IMR-90 (cell line): Measurements from ENCODE around the gene SNX6. TPM values are rescaled to one million over a fixed set of nuclear protein-coding genes. Genes with fewer than 3 reads are reported as not detected.
"Not testable (repeated sequence)": the region's sequence is repeated elsewhere in the genome, so short reads cannot be mapped to it uniquely, and the experiment has no call there.

ENCODE experiments used
- ATAC-seq: fragments of 200-7000 bp; cut with Tn5 transposase; 2 replicates; pipeline ENCODE4 v1.9.1; 2020; ENCODE audit warnings: low read depth, mild to moderate bottlenecking, moderate library complexity
- BruUV-seq: library from RNA; stranded (reverse); fragments of 400-500 nt; replicated peaks from 2 replicates; lab custom pipeline; 2021; lab: Mats Ljungman, UMichigan
- CTCF ChIA-PET: fragments of 300-600 bp; formaldehyde crosslinking; extraction: SDS; loops from one replicate; lab custom pipeline; 2021; ENCODE audit warnings: antibody characterized with exemption; lab: Yijun Ruan, JAX
- POLR2A ChIA-PET: fragments of 300-600 bp; sonication (Branson Sonifier 250); formaldehyde crosslinking; loops from one replicate; lab custom pipeline; 2022; ENCODE audit warnings: antibody characterized with exemption; ENCODE audit not compliant: unreplicated experiment; lab: Charles Lee
- DNase-seq: peaks from one replicate; pipeline ENCODE4 v3.0.0; 2013
- H2AFZ ChIP-seq: replicated peaks from 2 replicates; pipeline ENCODE3; 2013; ENCODE audit warnings: low read length, mild to moderate bottlenecking; ENCODE audit not compliant: poor library complexity
- H2AK5ac ChIP-seq: 2 replicates; pipeline ENCODE4 v1.6.1; 2013; ENCODE audit warnings: low read depth, low read length, inconsistent platforms
- H2AK9ac ChIP-seq: replicated peaks from 2 replicates; pipeline ENCODE3; 2013; ENCODE audit warnings: mild to moderate bottlenecking, low read depth, low read length, moderate library complexity; ENCODE audit not compliant: poor library complexity
- H2BK120ac ChIP-seq: 2 replicates; pipeline ENCODE4 v1.6.1; 2013; ENCODE audit warnings: low read depth, low read length, inconsistent platforms
- H2BK15ac ChIP-seq: 3 replicates; pipeline ENCODE4 v1.6.1; 2013; ENCODE audit warnings: low read depth, low read length, inconsistent platforms
- H2BK20ac ChIP-seq: 2 replicates; pipeline ENCODE4 v1.6.1; 2013; ENCODE audit warnings: low read depth, mild to moderate bottlenecking, inconsistent platforms, low read length, moderate library complexity
- H2BK5ac ChIP-seq: 2 replicates; pipeline ENCODE4 v1.6.1; 2013; ENCODE audit warnings: mild to moderate bottlenecking, low read depth, low read length, inconsistent platforms; ENCODE audit not compliant: poor library complexity, severe bottlenecking
- H3K14ac ChIP-seq: replicated peaks from 2 replicates; pipeline ENCODE4 v1.6.1; 2013; ENCODE audit warnings: low read depth, low read length, inconsistent platforms
- H3K18ac ChIP-seq: 2 replicates; pipeline ENCODE4 v1.6.1; 2013; ENCODE audit warnings: low read depth, low read length, control low read depth
- H3K23ac ChIP-seq: 2 replicates; pipeline ENCODE4 v1.6.1; 2013; ENCODE audit warnings: low read depth, low read length, inconsistent platforms
- H3K27ac ChIP-seq: 2 replicates; pipeline ENCODE4 v1.5.1; 2013; ENCODE audit warnings: mild to moderate bottlenecking, control low read depth, low read length; ENCODE audit not compliant: insufficient read depth
- H3K27me3 ChIP-seq: 2 replicates; pipeline ENCODE4 v1.6.1; 2013; ENCODE audit warnings: low read length; ENCODE audit not compliant: control insufficient read depth, insufficient read depth
- H3K36me3 ChIP-seq: 2 replicates; pipeline ENCODE4 v1.6.1; 2013; ENCODE audit warnings: low read length, mixed read lengths; ENCODE audit not compliant: control insufficient read depth, insufficient read depth
- H3K4ac ChIP-seq: 2 replicates; pipeline ENCODE4 v1.6.1; 2013; ENCODE audit warnings: low read depth, low read length, inconsistent platforms
- H3K4me1 ChIP-seq: 2 replicates; pipeline ENCODE4 v1.6.1; 2013; ENCODE audit warnings: low read length, mixed read lengths; ENCODE audit not compliant: control insufficient read depth, insufficient read depth
- H3K4me2 ChIP-seq: 2 replicates; pipeline ENCODE4 v1.6.1; 2013; ENCODE audit warnings: low read depth, mild to moderate bottlenecking, control low read depth, low read length, moderate library complexity
- H3K4me3 ChIP-seq: 2 replicates; pipeline ENCODE4 v1.5.1; 2013; ENCODE audit warnings: low read depth, mild to moderate bottlenecking, control low read depth, low read length, moderate library complexity; ENCODE audit not compliant: insufficient read depth
- H3K56ac ChIP-seq: 2 replicates; pipeline ENCODE4 v1.6.1; 2013; ENCODE audit warnings: low read length, inconsistent platforms; ENCODE audit not compliant: insufficient read depth; ENCODE audit errors: extremely low read depth
- H3K79me1 ChIP-seq, 2 experiments: 2 replicates each; pipeline ENCODE4 v1.6.1; 2013; ENCODE audit warnings: low read length in 2 of 2, inconsistent platforms in 1 of 2, low read depth in 1 of 2
- H3K9ac ChIP-seq: 2 replicates; pipeline ENCODE4 v1.6.1; 2013; ENCODE audit warnings: low read depth, low read length, control low read depth
- H3K9me1 ChIP-seq: 2 replicates; pipeline ENCODE4 v1.6.1; 2013; ENCODE audit warnings: low read length, inconsistent platforms; ENCODE audit not compliant: insufficient read depth
- H3K9me3 ChIP-seq: 2 replicates; pipeline ENCODE4 v1.6.1; 2013; ENCODE audit warnings: low read length; ENCODE audit not compliant: control insufficient read depth, insufficient read depth
- H4K20me1 ChIP-seq: 2 replicates; pipeline ENCODE4 v1.6.1; 2013; ENCODE audit warnings: low read length, inconsistent platforms; ENCODE audit not compliant: insufficient read depth
- H4K5ac ChIP-seq: 2 replicates; pipeline ENCODE4 v1.6.1; 2013; ENCODE audit warnings: mild to moderate bottlenecking, low read depth, low read length, control low read depth
- H4K8ac ChIP-seq, 2 experiments: 2 replicates each; pipeline ENCODE4 v1.6.1; 2013; ENCODE audit warnings: low read depth in 2 of 2, low read length in 2 of 2, control low read depth in 1 of 2, inconsistent platforms in 1 of 2
- H4K91ac ChIP-seq: 2 replicates; pipeline ENCODE4 v1.6.1; 2013; ENCODE audit warnings: low read depth, low read length, inconsistent platforms; ENCODE audit not compliant: insufficient read depth
- NFE2L2 ChIP-seq: fragments of 150-350 bp; IDR thresholded peaks from 2 replicates; pipeline ENCODE4 v1.6.1; 2016; ENCODE audit warnings: low read depth, mild to moderate bottlenecking, low read length
- POLR2A ChIP-seq: IDR thresholded peaks from 2 replicates; pipeline ENCODE4 v1.6.1; 2012; ENCODE audit warnings: mild to moderate bottlenecking, low read depth, low read length
- WGBS, 2 experiments: methylation state at CpG; one replicate each; pipeline versions ENCODE4 v1.1.5 to v1.1.7; 2013; ENCODE audit warnings: missing lambda C conversion rate in 2 of 2; ENCODE audit not compliant: insufficient read length in 1 of 2; ENCODE audit errors: extremely low coverage in 2 of 2; 5-methylcytosine and 5-hydroxymethylcytosine counted together
- dilution Hi-C: fragments of 300-500 bp; cut with HindIII; formaldehyde crosslinking; loops from one replicate; pipeline ENCODE4 v1.14.3; 2018; ENCODE audit warnings: low sequenced_read_pairs; ENCODE audit not compliant: unreplicated experiment
- in situ Hi-C: fragments of 300-500 bp; cut with MboI; formaldehyde crosslinking; loops from 3 replicates; pipeline ENCODE4 v1.14.3; 2019; ENCODE audit warnings: low sequenced_read_pairs, inconsistent platforms, mixed read lengths
- intact Hi-C: fragments of 100-400 bp; cut with micrococcal nuclease; formaldehyde crosslinking; loops from 2 replicates; pipeline ENCODE4 v1.10.0; 2022
- polyA plus RNA-seq, 3 experiments: library from polyadenylated mRNA; depleted of rRNA; stranded (reverse); fragments of >200 nt; gene quantifications; 2 replicates each; pipeline ENCODE4 v1.2.3, GENCODE V29; 2012; ENCODE audit warnings: low replicate concordance in 1 of 3
- total RNA-seq: library from RNA; depleted of rRNA; stranded (reverse); fragments of >200 nt; gene quantifications from 2 replicates; pipeline ENCODE4 v1.2.3, GENCODE V29; 2012

SNX6 gene
- total and polyA plus RNA-seq, 2 of the 4 experiments (the other 2 are of a cell fraction): 116 to 127 TPM

- POLR2A ChIA-PET: no interaction called here
- Histone ChIP-seq H2AK5ac (peak overlapping the region; percentile 7; the same call in 1 of the 2 replicates), H3K79me1 (no peaks in the 10 kb centered on the region), H4K20me1 (peaks cover 8% of the 10 kb centered on the region), H3K18ac (no peak overlapping the region), H3K56ac (no peak overlapping the region), H3K23ac (no peak overlapping the region), H3K4me1 (peaks cover 2% of the 10 kb centered on the region; the same call in 1 of the 2 replicates), H3K4ac (no peak overlapping the region), H3K14ac (0 out of 2 replicates have a peak overlapping the region, but pooled peaks have one; percentile 25), H3K27ac (peak overlapping the region; percentile 2; the same call in 1 of the 2 replicates), H2BK120ac (no peak overlapping the region), H3K9ac (no peak overlapping the region), H3K9me3 (no peaks in the 10 kb centered on the region), H3K4me2 (peak overlapping the region; percentile 17), H2BK5ac (no peak overlapping the region), H3K9me1 (peaks cover 10% of the 10 kb centered on the region; the same call in 1 of the 2 replicates), H4K91ac (no peak overlapping the region), H4K5ac (no peak overlapping the region), H2BK20ac (no peak overlapping the region; the same call in 1 of the 2 replicates), H4K8ac (no peak overlapping the region), H3K27me3 (no peaks in the 10 kb centered on the region), H2AFZ (no peak overlapping the region), H2AK9ac (no peak overlapping the region), H3K4me3 (no peak overlapping the region), H2BK15ac (no peak overlapping the region), H3K36me3 (no peaks in the 10 kb centered on the region)
- TF ChIP-seq POLR2A (peak; percentile 73; the same call in 1 of the 2 replicates), NFE2L2 (no peak)
- TSS peak; percentile 77 for BruUV-seq
- ATAC-seq (no peak), DNase-seq (peak; percentile 37)
- intact Hi-C loops (no loop called here), dilution Hi-C loops (no loop called here), in situ Hi-C loops (no loop called here)
- CTCF ChIA-PET: no interaction called here
- WGBS, 2 experiments: no CpG with 5 or more reads among the region's 9 CpGs
Measured at GRCh38 chr14:34554540-34555250, 75.3 kb downstream of the SNX6 start.

DNA sequence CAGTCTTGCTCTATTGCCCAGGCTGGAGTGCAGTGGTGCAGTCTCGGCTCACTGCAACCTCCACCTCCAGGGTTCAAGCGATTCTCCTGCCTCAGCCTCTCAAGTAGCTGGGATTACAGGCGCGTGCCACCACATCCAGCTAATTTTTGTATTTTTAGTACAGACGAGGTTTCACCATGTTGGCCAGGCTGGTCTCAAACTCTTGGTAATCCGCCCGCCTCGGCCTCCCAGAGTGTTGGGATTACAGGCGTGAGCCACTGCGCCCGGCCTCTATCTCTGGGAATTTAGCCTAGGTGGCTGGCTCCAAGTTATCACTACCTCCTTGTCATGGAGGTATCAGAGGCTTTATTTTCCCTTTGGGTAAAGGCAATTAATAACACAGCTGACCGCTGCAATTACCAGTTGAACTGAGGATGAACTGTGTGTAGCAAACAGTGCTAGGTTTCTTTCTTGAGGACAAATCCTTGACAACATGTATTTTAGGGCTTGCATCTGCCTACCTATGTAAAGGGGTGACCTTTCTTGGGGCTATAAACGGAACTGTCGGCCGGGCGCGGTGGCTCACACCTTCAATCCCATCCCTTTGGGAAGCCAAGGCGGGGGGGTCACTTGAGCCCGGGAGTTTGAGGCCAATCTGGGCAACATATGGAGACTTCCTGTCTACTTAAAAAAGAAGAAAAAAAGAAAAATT is 80.5 kb downstream of the SNX6 start:
- H4K20me1 ChIP-seq, POLR2A ChIA-PET, H3K79me1 ChIP-seq, H3K36me3 ChIP-seq, H2BK5ac ChIP-seq, ATAC-seq, intact Hi-C loops, H4K91ac ChIP-seq, H3K14ac ChIP-seq, BruUV-seq, H2AFZ ChIP-seq, H3K9ac ChIP-seq, H3K4me1 ChIP-seq, H3K4me3 ChIP-seq, H3K56ac ChIP-seq, H3K9me3 ChIP-seq, H3K23ac ChIP-seq, H3K27me3 ChIP-seq, H4K5ac ChIP-seq, H2BK20ac ChIP-seq, H3K18ac ChIP-seq, H2BK15ac ChIP-seq, H3K4ac ChIP-seq, CTCF ChIA-PET, H2AK5ac ChIP-seq, dilution Hi-C loops, DNase-seq, H3K4me2 ChIP-seq, H3K27ac ChIP-seq, in situ Hi-C loops, H4K8ac ChIP-seq, H2BK120ac ChIP-seq: not testable (repeated sequence)
- 90% methylated on average over 2 of the region's 19 CpGs; no CpG with 5 or more reads in 1 of the 2 experiments for WGBS, 2 experiments
- Histone ChIP-seq H2AK9ac (peak overlapping the region; percentile 50), H3K9me1 (peaks cover 12% of the 10 kb centered on the region; the same call in 1 of the 2 replicates)
